GM18873 (cell line): Measurements from ENCODE around the gene WDR70.
"Not testable (repeated sequence)": the region's sequence is repeated elsewhere in the genome, so short reads cannot be mapped to it uniquely, and the experiment has no call there.

Experiments
- ATAC-seq: cut with Tn5 transposase; IDR thresholded peaks from one replicate; pipeline ENCODE4 v1.9.1; 2021; ENCODE audit warnings: mild to moderate bottlenecking, moderate library complexity, moderate number of reproducible peaks; ENCODE audit not compliant: unreplicated experiment, low FRiP score

The WDR70 gene

GRCh38 chr5:37740331-37741066, 361.4 kb downstream of the WDR70 start:
- no peak for ATAC-seq

- ATAC-seq = no peak
Observed at GRCh38 chr5:37742111-37742510, 363.0 kb downstream of the WDR70 start.

- ATAC-seq = no peak
Observed at GRCh38 chr5:37751227-37751626, 372.1 kb downstream of the WDR70 start.

- ATAC-seq = no peak
Observed at GRCh38 chr5:37754976-37755375, 375.9 kb downstream of the WDR70 start.

- ATAC-seq = no peak
Observed at GRCh38 chr5:37755581-37755980, 376.5 kb downstream of the WDR70 start.

- ATAC-seq = no peak
Observed at GRCh38 chr5:37756248-37756647, 377.1 kb downstream of the WDR70 start.

GRCh38 chr5:37757980-37758582, 379.0 kb downstream of the WDR70 start:
- no peak for ATAC-seq

- no peak for ATAC-seq
Observed at GRCh38 chr5:37767251-37767650, 388.1 kb downstream of the WDR70 start.

- no peak for ATAC-seq
Observed at GRCh38 chr5:37767961-37768360, 388.8 kb downstream of the WDR70 start.

- ATAC-seq = no peak
Observed at GRCh38 chr5:37768371-37768770, 389.3 kb downstream of the WDR70 start.

GRCh38 chr5:37769108-37769507, 390.0 kb downstream of the WDR70 start:
- no peak for ATAC-seq

GRCh38 chr5:37769840-37770239, 390.7 kb downstream of the WDR70 start:
- ATAC-seq = no peak

GRCh38 chr5:37770786-37771185, 391.7 kb downstream of the WDR70 start:
- ATAC-seq = no peak

- ATAC-seq = no peak
Observed at GRCh38 chr5:37771203-37771611, 392.1 kb downstream of the WDR70 start.

GRCh38 chr5:37771731-37772130, 392.6 kb downstream of the WDR70 start:
- ATAC-seq = no peak

- ATAC-seq = no peak
Observed at GRCh38 chr5:37772255-37772654, 393.1 kb downstream of the WDR70 start.

- no peak for ATAC-seq
Observed at GRCh38 chr5:37773809-37774208, 394.7 kb downstream of the WDR70 start.

- no peak for ATAC-seq
Observed at GRCh38 chr5:37774912-37775483, 395.9 kb downstream of the WDR70 start.

GRCh38 chr5:37776826-37777225, 397.7 kb downstream of the WDR70 start:
- no peak for ATAC-seq

GRCh38 chr5:37777432-37778130, 398.5 kb downstream of the WDR70 start:
- ATAC-seq = no peak

GRCh38 chr5:37781409-37781808, 402.3 kb downstream of the WDR70 start:
- not testable (repeated sequence) for ATAC-seq
